ENCODE data around the gene INSIG1.

DNA sequence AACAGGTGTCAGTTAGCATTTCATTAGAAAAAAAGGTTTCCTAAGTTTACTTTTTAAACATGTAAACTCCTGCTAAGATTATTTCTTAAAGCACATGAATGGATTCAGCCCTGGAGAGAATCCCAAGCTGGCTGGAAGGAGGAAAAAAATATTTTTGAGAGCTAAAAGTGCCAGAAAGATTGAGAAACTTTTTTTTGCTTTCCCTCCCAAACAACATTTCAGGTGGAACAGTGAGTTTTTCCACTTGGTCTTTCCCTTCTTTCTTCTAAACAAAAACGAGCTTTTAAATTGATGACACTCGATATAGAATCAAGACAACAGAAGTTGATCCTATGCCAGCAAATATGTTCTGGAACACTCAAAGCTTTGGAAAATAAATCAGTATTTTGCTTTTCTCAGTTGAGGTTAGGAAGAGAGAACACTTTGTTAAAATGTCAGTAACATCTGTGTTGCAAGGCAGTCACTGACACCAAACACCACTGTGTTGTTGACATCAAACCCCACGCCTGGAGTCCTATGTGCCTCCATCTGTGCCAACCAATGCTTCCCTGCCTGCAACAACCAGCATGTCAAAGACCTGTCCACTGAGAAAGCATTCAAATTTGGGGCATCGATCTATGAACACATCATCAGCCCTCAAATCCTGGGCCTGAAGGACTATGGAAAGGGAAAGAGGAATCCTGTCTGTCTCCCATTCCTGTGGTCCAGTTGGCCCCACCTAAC is 22.9 kb upstream of the INSIG1 start:
- no peak for TF ChIP-seq FOS (IDR thresholded peaks at IDR 0.05; ENCODE audit: borderline replicate concordance, insufficient read depth, low read length)
- TF ChIP-seq, protein P1, sequence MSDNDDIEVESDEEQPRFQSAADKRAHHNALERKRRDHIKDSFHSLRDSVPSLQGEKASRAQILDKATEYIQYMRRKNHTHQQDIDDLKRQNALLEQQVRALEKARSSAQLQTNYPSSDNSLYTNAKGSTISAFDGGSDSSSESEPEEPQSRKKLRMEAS (IDR thresholded peaks at IDR 0.05; ENCODE audit: insufficient read depth, insufficient read length): no peak
- TF ChIP-seq, protein P2, sequence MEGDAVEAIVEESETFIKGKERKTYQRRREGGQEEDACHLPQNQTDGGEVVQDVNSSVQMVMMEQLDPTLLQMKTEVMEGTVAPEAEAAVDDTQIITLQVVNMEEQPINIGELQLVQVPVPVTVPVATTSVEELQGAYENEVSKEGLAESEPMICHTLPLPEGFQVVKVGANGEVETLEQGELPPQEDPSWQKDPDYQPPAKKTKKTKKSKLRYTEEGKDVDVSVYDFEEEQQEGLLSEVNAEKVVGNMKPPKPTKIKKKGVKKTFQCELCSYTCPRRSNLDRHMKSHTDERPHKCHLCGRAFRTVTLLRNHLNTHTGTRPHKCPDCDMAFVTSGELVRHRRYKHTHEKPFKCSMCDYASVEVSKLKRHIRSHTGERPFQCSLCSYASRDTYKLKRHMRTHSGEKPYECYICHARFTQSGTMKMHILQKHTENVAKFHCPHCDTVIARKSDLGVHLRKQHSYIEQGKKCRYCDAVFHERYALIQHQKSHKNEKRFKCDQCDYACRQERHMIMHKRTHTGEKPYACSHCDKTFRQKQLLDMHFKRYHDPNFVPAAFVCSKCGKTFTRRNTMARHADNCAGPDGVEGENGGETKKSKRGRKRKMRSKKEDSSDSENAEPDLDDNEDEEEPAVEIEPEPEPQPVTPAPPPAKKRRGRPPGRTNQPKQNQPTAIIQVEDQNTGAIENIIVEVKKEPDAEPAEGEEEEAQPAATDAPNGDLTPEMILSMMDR (IDR thresholded peaks at IDR 0.05; ENCODE audit: extremely low read depth in 1 of 2, insufficient read depth in 1 of 2, low read depth in 1 of 2, low read length in 2 of 2): no peak
- TF ChIP-seq EZH2 (IDR thresholded peaks at IDR 0.05; ENCODE audit: borderline replicate concordance, low read depth, low read length, severe bottlenecking): no peak
